GM21619 (cell line): ENCODE measurements around the gene LAMTOR2.
"Not testable (repeated sequence)": the region's sequence is repeated elsewhere in the genome, so short reads cannot be mapped to it uniquely, and the experiment has no call there.

Experiments used
- ATAC-seq: cut with Tn5 transposase; IDR thresholded peaks from one replicate; pipeline ENCODE4 v1.9.1; 2021; ENCODE audit not compliant: unreplicated experiment

LAMTOR2 gene

DNA sequence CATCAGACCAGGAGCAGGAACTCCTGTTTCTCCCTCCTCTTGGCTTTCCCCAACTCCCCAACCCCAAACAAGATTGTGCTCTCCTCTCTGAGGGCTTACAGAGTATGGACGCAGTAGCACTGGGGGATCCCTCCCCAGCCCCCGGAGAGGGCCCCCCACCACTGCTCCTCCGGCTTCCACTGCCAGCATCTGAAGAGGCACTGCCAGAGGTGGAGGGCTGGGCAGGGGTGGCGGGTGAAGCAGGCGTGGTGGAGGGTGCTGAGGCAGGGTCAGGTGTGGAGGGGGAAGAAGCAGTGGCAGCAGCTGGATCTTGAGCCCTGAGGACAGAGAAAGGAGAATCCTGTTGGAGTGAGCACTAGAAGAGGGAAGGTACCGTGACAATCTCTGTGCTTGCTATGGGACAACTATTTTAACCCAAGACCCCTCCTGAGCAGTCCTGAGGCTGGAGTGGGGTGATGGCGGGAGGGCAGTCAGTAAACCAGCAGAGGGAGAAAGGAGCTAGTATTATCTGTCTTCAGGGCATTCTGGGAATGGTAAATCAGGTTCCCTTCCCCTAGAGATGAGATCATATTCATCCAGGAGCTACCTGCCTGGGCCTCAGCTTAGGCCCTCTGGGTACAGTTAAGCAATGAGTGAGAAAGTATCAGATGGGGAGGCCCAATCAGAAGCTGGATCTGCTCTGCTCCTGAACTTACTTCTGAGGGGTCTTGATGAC, 3.4 kb upstream of the LAMTOR2 start:
- ATAC-seq = no peak

GRCh38 chr1:156052862-156053767, 1.5 kb upstream of the LAMTOR2 start:
- no peak for ATAC-seq

DNA sequence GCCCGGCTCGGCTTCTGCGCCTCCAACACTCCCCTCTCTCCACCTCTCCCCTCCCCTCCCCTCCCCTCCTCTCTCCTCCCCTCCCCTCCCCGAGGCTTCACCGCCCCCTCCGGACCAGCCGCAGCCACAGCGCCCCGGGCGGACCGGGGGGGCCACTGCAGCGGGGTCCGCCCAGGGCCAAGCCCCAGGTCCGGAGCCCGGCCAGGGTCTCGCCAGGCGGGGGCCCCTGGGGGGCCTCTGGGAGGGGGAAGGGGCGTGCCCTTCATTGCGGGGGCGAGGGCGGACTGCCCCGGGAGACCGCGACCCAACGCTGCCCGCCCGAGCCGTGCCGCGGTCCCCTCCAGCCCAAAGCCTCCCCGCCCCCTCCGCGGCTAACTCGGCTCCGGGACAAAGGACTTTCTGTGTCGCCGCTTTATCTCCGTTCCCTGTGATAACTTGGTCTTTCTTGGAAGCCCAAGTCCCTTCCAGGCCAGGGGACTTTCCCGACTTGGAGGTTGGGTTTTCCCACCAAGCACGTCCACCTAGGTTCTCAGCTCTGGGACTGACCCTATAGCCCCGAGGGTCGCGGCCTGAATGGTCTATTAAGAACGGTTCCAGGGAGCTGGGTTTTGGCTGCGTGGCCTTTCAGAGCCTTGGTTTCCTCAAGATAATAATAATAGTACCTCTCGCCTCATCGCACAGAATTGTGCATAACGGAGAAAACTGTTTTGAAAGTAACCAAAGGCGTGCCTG, 648 bp upstream of the LAMTOR2 start, which contains the start of gene UBQLN4:
Gene UBQLN4 (minus strand): TSS at position 31 of the 732 bp plus-strand sequence. CDS start 97 bp downstream, outside the sequence.
- peak; percentile 34 for ATAC-seq

DNA sequence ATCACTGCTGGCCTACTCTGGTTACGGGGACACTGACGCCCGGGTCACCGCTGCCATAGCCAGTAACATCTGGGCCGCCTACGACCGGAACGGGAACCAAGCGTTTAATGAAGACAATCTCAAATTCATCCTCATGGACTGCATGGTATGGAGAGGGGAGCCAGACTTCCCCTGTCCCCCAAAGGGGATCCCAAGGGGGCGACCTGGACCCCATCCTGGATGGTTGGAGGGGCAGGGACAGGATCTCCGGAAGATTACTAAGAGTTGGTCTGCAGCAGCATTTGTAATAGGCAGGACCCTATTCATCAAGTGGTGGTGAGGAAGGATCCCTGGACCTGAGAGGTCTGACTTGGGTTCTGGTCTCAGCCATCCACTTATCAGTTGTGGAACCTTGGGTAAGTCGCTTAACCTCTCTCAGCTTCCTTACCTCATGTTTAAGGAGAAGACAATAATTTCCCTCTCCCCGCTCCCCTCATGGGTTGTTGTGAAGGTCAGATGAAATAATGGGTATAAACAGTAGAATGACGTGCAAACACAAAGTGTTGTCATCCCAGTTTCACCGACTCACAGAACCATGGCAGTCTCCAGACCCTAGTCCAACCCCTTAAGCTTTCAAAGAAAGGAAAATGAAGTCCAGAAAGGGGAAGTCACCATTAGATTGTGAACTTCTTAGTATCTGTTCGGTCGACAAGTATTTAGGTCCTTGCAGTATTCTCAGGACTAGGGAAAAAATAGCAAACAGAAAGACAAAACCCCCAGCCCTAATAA, 883 bp downstream of the LAMTOR2 start:
- ATAC-seq = no peak

- no peak for ATAC-seq
Measured at GRCh38 chr1:156056326-156056849, 1.8 kb downstream of the LAMTOR2 start.

GRCh38 chr1:156060937-156061636, 6.5 kb downstream of the LAMTOR2 start, which contains the start of gene RAB25:
RAB25 (plus strand) TSS chr1:156061160; CDS start chr1:156061401, 241 bp downstream.
- no peak for ATAC-seq

DNA sequence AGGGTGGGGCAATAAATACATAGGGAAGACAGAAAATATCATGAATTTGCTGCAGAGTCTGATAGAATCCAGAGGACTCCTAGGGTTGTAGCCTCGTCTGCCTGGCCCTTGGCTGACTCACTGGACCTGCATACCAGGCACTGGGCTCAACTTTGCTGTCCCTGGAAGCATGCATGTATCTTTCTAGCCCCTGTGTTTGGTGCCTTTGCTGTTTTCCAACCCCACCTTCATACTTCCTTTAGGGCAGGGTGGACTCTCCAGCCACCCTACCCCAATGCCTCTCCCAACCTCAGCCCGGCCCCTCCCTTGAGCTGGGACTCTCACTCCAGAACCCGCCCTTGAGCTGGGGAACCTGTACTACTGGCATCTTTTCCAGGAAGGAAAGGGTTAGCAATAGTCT, 7.6 kb downstream of the LAMTOR2 start:
- no peak for ATAC-seq

- ATAC-seq = no peak
Measured at GRCh38 chr1:156063997-156064285, 9.4 kb downstream of the LAMTOR2 start.

- no peak for ATAC-seq
Measured at GRCh38 chr1:156064615-156065014, 10.0 kb downstream of the LAMTOR2 start.

- no peak for ATAC-seq
Measured at GRCh38 chr1:156065212-156065611, 10.6 kb downstream of the LAMTOR2 start.

GRCh38 chr1:156065871-156066270, 11.3 kb downstream of the LAMTOR2 start:
- no peak for ATAC-seq

- no peak for ATAC-seq
Measured at GRCh38 chr1:156067262-156067661, 12.7 kb downstream of the LAMTOR2 start.

DNA sequence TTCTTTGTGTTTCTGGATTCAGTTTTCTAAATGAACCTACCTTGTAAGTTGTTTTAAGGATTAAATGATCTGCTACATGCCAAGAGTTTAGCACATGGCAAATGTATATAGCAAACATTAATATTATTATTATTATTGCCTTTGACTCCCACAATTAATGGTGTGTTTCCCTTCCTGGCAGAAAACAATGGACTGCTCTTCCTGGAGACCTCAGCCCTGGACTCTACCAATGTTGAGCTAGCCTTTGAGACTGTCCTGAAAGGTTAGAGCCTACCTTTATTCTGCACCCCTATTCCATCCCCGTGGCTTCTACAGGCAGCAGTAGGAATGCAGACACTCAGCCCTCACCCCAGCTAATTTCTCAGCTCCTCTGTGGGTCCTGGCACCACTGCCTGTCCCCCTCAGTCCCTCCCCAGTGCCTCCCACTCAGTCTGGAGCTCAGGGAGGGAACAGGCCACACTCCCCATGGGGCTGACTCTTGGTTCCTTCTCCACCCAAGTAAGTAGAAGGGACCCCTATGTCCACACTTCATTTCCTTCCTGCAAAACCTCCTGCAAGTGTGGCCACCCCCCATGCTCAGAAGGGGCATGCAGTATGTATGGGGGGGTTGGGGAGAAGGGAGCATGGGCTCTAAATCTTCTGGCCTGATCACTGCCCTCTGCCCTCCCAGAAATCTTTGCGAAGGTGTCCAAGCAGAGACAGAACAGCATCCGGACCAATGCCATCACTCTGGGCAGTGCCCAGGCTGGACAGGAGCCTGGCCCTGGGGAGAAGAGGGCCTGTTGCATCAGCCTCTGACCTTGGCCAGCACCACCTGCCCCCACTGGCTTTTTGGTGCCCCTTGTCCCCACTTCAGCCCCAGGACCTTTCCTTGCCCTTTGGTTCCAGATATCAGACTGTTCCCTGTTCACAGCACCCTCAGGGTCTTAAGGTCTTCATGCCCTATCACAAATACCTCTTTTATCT, 15.2 kb downstream of the LAMTOR2 start:
- ATAC-seq = no peak

- no peak for ATAC-seq
Measured at GRCh38 chr1:156070548-156070947, 16.0 kb downstream of the LAMTOR2 start.

DNA sequence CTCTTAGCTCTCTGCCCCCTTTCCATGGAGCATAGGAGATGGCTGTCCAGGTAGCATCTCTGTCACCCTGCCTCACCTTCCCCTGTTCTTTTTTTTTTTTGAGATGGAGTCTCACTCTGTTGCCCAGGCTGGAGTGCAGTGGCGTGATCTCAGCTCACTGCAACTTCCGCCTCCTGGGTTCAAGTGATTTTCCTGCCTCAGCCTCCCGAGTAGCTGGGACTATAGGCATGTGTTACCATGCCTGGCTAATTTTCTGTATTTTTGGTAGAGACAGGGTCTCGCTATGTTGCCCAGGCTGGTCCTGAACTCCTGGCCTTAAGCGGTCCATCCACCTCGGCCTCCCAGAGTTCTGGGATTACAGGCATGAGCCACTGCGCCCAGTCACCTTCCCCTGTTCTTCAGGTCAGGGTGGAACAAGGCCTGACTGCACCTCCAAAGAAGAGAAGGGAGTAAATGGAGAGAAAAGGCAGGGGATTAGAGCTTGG, 16.8 kb downstream of the LAMTOR2 start:
- not testable (repeated sequence) for ATAC-seq

- no peak for ATAC-seq
Measured at GRCh38 chr1:156072251-156072650, 17.7 kb downstream of the LAMTOR2 start.

GRCh38 chr1:156073110-156073687, 18.6 kb downstream of the LAMTOR2 start:
- ATAC-seq = no peak

DNA sequence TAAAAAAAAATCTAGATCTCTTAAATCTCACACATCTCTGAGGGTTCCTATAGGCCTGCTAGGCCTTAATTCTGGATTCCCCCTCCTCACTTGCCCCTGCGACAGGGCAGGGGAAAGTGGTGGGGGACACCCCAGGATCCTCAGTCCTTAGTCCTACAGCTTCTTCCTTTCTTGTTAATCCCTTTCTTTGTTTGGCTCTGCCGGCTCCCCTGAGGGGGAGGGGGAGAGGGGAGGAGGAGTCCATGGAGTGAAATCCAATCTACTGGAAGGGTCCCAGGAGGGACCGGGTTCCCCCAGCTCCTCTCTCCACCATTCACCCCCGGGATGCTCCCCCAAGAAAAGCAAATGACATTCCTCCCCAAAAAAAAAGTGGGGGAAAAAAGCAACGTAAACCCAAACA, 19.2 kb downstream of the LAMTOR2 start:
- ATAC-seq = no peak
